Body of pancreas (tissue), 4 donors: Measurements from ENCODE around the gene MKNK1.

Experiments used
- POLR2A ChIP-seq, 3 donors: fragments of 450-650 bp; IDR thresholded peaks; one replicate each; pipeline ENCODE4 v1.6.1; 2016; ENCODE audit warnings: antibody characterized with exemption in 3 of 3, mild to moderate bottlenecking in 2 of 3
- TF ChIP-seq, protein P1 (sequence below), 7 experiments: fragments of 450-650 bp in 4 of 7; fragments of 200-600 bp in 3 of 7; sonication (generic) in 3 of 7; IDR thresholded peaks; one replicate each; pipeline ENCODE4 v1.5.1; 2016 to 2019; ENCODE audit warnings: antibody characterized with exemption in 7 of 7

DNA sequence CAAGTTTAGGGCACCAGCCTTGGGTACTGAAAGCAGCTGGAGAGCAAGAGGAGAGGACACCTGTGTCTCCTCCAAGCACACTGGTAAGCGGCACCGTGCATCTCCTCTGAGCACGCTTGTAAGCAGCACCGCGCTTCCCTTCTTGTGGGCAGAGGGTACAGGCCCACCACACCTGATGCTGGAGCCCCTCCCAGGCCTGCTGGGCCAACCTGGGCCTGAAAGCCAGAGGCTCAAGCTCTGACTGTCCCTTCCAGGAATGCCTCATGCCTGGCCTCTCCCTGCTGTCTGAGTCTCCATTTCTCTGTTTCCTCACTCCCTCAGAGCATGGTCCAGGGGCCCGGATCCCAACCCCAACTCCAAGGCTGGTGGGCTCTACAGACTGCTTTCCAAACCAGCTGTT lies 88.5 kb downstream of the MKNK1 start:
- no peak for TF ChIP-seq POLR2A (IDR thresholded peaks at IDR 0.05)
- TF ChIP-seq, protein P1, sequence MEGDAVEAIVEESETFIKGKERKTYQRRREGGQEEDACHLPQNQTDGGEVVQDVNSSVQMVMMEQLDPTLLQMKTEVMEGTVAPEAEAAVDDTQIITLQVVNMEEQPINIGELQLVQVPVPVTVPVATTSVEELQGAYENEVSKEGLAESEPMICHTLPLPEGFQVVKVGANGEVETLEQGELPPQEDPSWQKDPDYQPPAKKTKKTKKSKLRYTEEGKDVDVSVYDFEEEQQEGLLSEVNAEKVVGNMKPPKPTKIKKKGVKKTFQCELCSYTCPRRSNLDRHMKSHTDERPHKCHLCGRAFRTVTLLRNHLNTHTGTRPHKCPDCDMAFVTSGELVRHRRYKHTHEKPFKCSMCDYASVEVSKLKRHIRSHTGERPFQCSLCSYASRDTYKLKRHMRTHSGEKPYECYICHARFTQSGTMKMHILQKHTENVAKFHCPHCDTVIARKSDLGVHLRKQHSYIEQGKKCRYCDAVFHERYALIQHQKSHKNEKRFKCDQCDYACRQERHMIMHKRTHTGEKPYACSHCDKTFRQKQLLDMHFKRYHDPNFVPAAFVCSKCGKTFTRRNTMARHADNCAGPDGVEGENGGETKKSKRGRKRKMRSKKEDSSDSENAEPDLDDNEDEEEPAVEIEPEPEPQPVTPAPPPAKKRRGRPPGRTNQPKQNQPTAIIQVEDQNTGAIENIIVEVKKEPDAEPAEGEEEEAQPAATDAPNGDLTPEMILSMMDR (IDR thresholded peaks at IDR 0.05), result no peak
